OCI-LY7 (cell line): ENCODE measurements around the gene RTKN. TPM values are rescaled to one million over a fixed set of nuclear protein-coding genes. Genes with fewer than 3 reads are reported as not detected.

Experiments used
- BruUV-seq: library from RNA; stranded (reverse); fragments of 400-500 nt; replicated peaks from 2 replicates; lab custom pipeline; 2021; lab: Mats Ljungman, UMichigan
- CTCF ChIA-PET: fragments of 300-600 bp; sonication (Branson Sonifier 250); formaldehyde crosslinking; loops from one replicate; lab custom pipeline; 2022; ENCODE audit warnings: antibody characterized with exemption; ENCODE audit not compliant: unreplicated experiment; lab: Charles Lee
- POLR2A ChIA-PET: fragments of 300-600 bp; sonication (Branson Sonifier 250); formaldehyde crosslinking; loops from one replicate; lab custom pipeline; 2022; ENCODE audit warnings: antibody characterized with exemption; lab: Charles Lee
- DNase-seq: peaks from one replicate; pipeline ENCODE4 v3.0.0-alpha.2; 2015; ENCODE audit warnings: low spot score
- H2AFZ ChIP-seq: fragments of 200-600 bp; sonication (generic), shearing (Covaris generic); 2 replicates; pipeline ENCODE4 v1.6.1; 2014; ENCODE audit warnings: mild to moderate bottlenecking, antibody characterized with exemption, low read length, moderate library complexity
- H3K27ac ChIP-seq: fragments of 200-600 bp; sonication (generic); 2 replicates; pipeline ENCODE4 v1.5.1; 2014; ENCODE audit warnings: mixed run types, low read depth, mild to moderate bottlenecking, moderate library complexity, low read length, inconsistent platforms; ENCODE audit not compliant: poor library complexity, severe bottlenecking
- H3K36me3 ChIP-seq: fragments of 200-600 bp; sonication (generic); 2 replicates; pipeline ENCODE4 v1.6.1; 2014; ENCODE audit warnings: mild to moderate bottlenecking, antibody characterized with exemption, low read length, moderate library complexity, mixed read lengths; ENCODE audit not compliant: insufficient read depth
- H3K4me1 ChIP-seq: fragments of 200-600 bp; sonication (generic); 2 replicates; pipeline ENCODE4 v1.5.1; 2014; ENCODE audit warnings: mild to moderate bottlenecking, low read length; ENCODE audit not compliant: insufficient read depth, poor library complexity, severe bottlenecking
- H3K4me2 ChIP-seq: fragments of 200-600 bp; sonication (generic); 2 replicates; pipeline ENCODE4 v1.6.1; 2014; ENCODE audit warnings: mild to moderate bottlenecking, low read length
- H3K4me3 ChIP-seq: fragments of 200-600 bp; sonication (generic); 2 replicates; pipeline ENCODE4 v1.5.1; 2014; ENCODE audit warnings: mild to moderate bottlenecking, low read depth, low read length; ENCODE audit not compliant: poor library complexity, severe bottlenecking
- H3K79me2 ChIP-seq: fragments of 200-600 bp; sonication (generic); 2 replicates; pipeline ENCODE4 v1.6.1; 2016; ENCODE audit warnings: low read depth, mild to moderate bottlenecking, low read length, moderate library complexity, mixed read lengths; ENCODE audit not compliant: insufficient read depth
- H3K9me2 ChIP-seq: fragments of 200-600 bp; sonication (generic); 2 replicates; pipeline ENCODE4 v1.6.1; 2016; ENCODE audit warnings: mild to moderate bottlenecking, low read length, mixed read lengths; ENCODE audit not compliant: insufficient read depth
- H3K9me3 ChIP-seq: fragments of 200-600 bp; sonication (generic); 2 replicates; pipeline ENCODE4 v1.6.1; 2014; ENCODE audit warnings: mild to moderate bottlenecking, mixed run types, low read length, mixed read lengths
- H4K20me1 ChIP-seq: fragments of 200-600 bp; sonication (generic); 2 replicates; pipeline ENCODE4 v1.6.1; 2014; ENCODE audit warnings: mild to moderate bottlenecking, antibody characterized with exemption, low read length, moderate library complexity, mixed read lengths; ENCODE audit not compliant: insufficient read depth
- CTCF ChIP-seq: fragments of 200-600 bp; sonication (generic); conservative IDR thresholded peaks from 2 replicates; pipeline ENCODE4 v1.5.1; 2014; ENCODE audit warnings: mild to moderate bottlenecking, antibody characterized with exemption, low read length, moderate library complexity, mixed read lengths
- EZH2phosphoT487 ChIP-seq: fragments of 200-600 bp; sonication (generic); IDR thresholded peaks from 2 replicates; pipeline ENCODE4 v1.6.1; 2018; ENCODE audit warnings: low read depth, borderline replicate concordance, mild to moderate bottlenecking, mixed run types, antibody characterized with exemption, low read length, moderate library complexity, mixed read lengths
- intact Hi-C: fragments of 100-400 bp; cut with micrococcal nuclease; formaldehyde crosslinking; loops from one replicate; pipeline ENCODE4 v1.10.0; 2022; ENCODE audit not compliant: unreplicated experiment
- total RNA-seq, 2 experiments: library from RNA; depleted of rRNA in 1 of 2; stranded (reverse); fragments of >200 nt in 1 of 2; shearing (Covaris generic) in 1 of 2; gene quantifications; 2 replicates each; pipeline ENCODE4 v1.2.3, GENCODE V29; 2014 to 2022

The RTKN gene
- total RNA-seq, 2 experiments from 2014 or later = 2.3 to 7.7 TPM

- no peak overlapping the region for H3K27ac ChIP-seq
- intact Hi-C loops = no loop called here
Observed at GRCh38 chr2:74481431-74481830, 39.7 kb upstream of the RTKN start.

GRCh38 chr2:74474899-74475298 lies 33.2 kb upstream of the RTKN start:
- no TSS peak for BruUV-seq
- CTCF ChIA-PET = no interaction called here
- H4K20me1 ChIP-seq = no peaks in the 10 kb centered on the region

More at GRCh38 chr2:74481431-74481830, 39.7 kb upstream of the RTKN start:
- Histone ChIP-seq H3K4me1 (peaks cover 18% of the 10 kb centered on the region), H2AFZ (no peak overlapping the region), H3K4me2 (peak overlapping the region; percentile 90), H4K20me1 (no peaks in the 10 kb centered on the region), H3K9me2 (no peaks in the 10 kb centered on the region), H3K79me2 (peaks cover 28% of the 10 kb centered on the region), H3K36me3 (peaks cover 44% of the 10 kb centered on the region), H3K9me3 (no peaks in the 10 kb centered on the region), H3K4me3 (peak overlapping the region; percentile 78)
- CTCF ChIA-PET = interaction anchor here (4.1 kb wide), 1 partner anchor 49 kb away, joined by 18 read pairs; the partner anchor contains the start of genes AUP1 and HTRA2
- no peak for TF ChIP-seq EZH2phosphoT487
- no peak for TF ChIP-seq CTCF
- no TSS peak for BruUV-seq
- no peak for DNase-seq
- POLR2A ChIA-PET = interaction anchor here (1.3 to 5.1 kb wide), 5 partner anchors 9 to 104 kb away, joined by 4 to 25 read pairs (median 9); partner anchors contain the start of genes AUP1, HTRA2, MRPL53 and WBP1

More at GRCh38 chr2:74474899-74475298, 33.2 kb upstream of the RTKN start:
- Histone ChIP-seq H3K36me3 (peaks cover 38% of the 10 kb centered on the region), H3K4me2 (no peak overlapping the region), H3K27ac (no peak overlapping the region), H3K4me3 (no peak overlapping the region), H3K4me1 (peaks cover 16% of the 10 kb centered on the region), H3K79me2 (peaks cover 7% of the 10 kb centered on the region; the same call in 1 of the 2 replicates), H3K9me3 (no peaks in the 10 kb centered on the region), H2AFZ (no peak overlapping the region), H3K9me2 (no peaks in the 10 kb centered on the region)
- TF ChIP-seq CTCF = peak; percentile 54
- TF ChIP-seq EZH2phosphoT487 = no peak
- intact Hi-C loops = no loop called here
- no peak for DNase-seq
- POLR2A ChIA-PET = interaction anchor here (0.6 to 1.2 kb wide), 2 partner anchors 17 to 20 kb away, joined by 3 to 5 read pairs; partner anchors contain the start of genes INO80B and WBP1
